Stomach (tissue), 9 donors: Measurements from ENCODE around the gene SH3RF2. TPM values are rescaled to one million over a fixed set of nuclear protein-coding genes. Genes with fewer than 3 reads are reported as not detected.

ENCODE experiments used
- DNase-seq, 2 donors: peaks; one replicate each; pipeline versions ENCODE4 v3.0.0 to v3.0.0-alpha.2; 2013 to 2019
- H3K27ac ChIP-seq, 5 donors: fragments of 200-600 bp in 4 of 5; sonication (generic) in 4 of 5; one replicate each; pipeline ENCODE4 v1.5.1; 2013 to 2019; ENCODE audit warnings: mild to moderate bottlenecking in 1 of 5, moderate library complexity in 1 of 5
- H3K27me3 ChIP-seq, 3 donors: fragments of 200-600 bp; sonication (generic); one replicate each; pipeline ENCODE4 v1.5.1; 2017 to 2019; ENCODE audit warnings: mixed run types in 1 of 3
- H3K36me3 ChIP-seq, 4 donors: fragments of 200-600 bp; sonication (generic); 1 replicate in 3 of 4; 2 replicates in 1 of 4; pipeline ENCODE4 v1.5.1; 2016 to 2019
- H3K4me1 ChIP-seq, 4 donors: fragments of 200-600 bp; sonication (generic); one replicate each; pipeline ENCODE4 v1.5.1; 2016 to 2019
- H3K4me3 ChIP-seq, 4 donors: fragments of 200-600 bp; sonication (generic) in 3 of 4; one replicate each; pipeline ENCODE4 v1.5.1; 2016 to 2019; ENCODE audit warnings: mild to moderate bottlenecking in 1 of 4
- H3K9me3 ChIP-seq, 4 donors: fragments of 200-600 bp; sonication (generic); one replicate each; pipeline ENCODE4 v1.5.1; 2016 to 2019
- CTCF ChIP-seq, 7 experiments: fragments of 450-650 bp in 4 of 7; fragments of 200-600 bp in 3 of 7; sonication (generic) in 3 of 7; IDR thresholded peaks; one replicate each; pipeline ENCODE4 v1.5.1; 2016 to 2019; ENCODE audit warnings: antibody characterized with exemption in 7 of 7, control low read depth in 2 of 7, mild to moderate bottlenecking in 1 of 7
- EP300 ChIP-seq: sonication (generic); formaldehyde crosslinking; IDR thresholded peaks from one replicate; pipeline ENCODE4 v1.6.1; 2017; ENCODE audit warnings: antibody characterized with exemption
- POLR2A ChIP-seq, 4 donors: fragments of 450-650 bp; IDR thresholded peaks; one replicate each; pipeline ENCODE4 v1.6.1; 2016; ENCODE audit warnings: antibody characterized with exemption in 4 of 4, control low read depth in 2 of 4, mild to moderate bottlenecking in 1 of 4, moderate library complexity in 1 of 4
- POLR2AphosphoS5 ChIP-seq, 3 donors: sonication (generic); formaldehyde crosslinking; IDR thresholded peaks; one replicate each; pipeline ENCODE4 v1.6.1; 2016; ENCODE audit warnings: antibody characterized with exemption in 3 of 3
- WGBS, 5 donors: extraction: QIAGEN DNeasy Blood & Tissue Kit in 3 of 5; methylation state at CpG; one replicate each; pipeline versions ENCODE4 v1.1.5 to v1.1.7; 2013 to 2018; 5-methylcytosine and 5-hydroxymethylcytosine counted together
- intact Hi-C: fragments of 100-400 bp; cut with DNase I; formaldehyde crosslinking; loops from one replicate; pipeline ENCODE4 v1.15.1; 2023; ENCODE audit warnings: low total_unique reads
- polyA plus RNA-seq, 3 donors: library from polyadenylated mRNA; stranded (reverse); fragments of 200-250 nt; gene quantifications; one replicate each; pipeline ENCODE4 v1.2.3, GENCODE V29; 2013
- total RNA-seq, 5 donors: library from RNA; depleted of rRNA; stranded (reverse); fragments of >200 nt; gene quantifications; one replicate each; pipeline versions ENCODE4 v1.1.0 to v1.2.3, GENCODE V29; 2014 to 2016
- donor health status: healthy with polysubstance abuse.
- donor health status: Bipolar disorder and iron deficiency.
- donor health status: healthy.

SH3RF2 gene
- total and polyA plus RNA-seq, 8 donors: 20.8 to 62.0 (median 40.7) TPM

- no peak overlapping the region for H3K4me3 ChIP-seq
- H3K36me3 ChIP-seq: peaks cover 0 to 10% (median 3%) of the 10 kb centered on the region in 4 donors
- peaks cover 0 to 3% (median 0%) of the 10 kb centered on the region in 4 donors for H3K4me1 ChIP-seq
- H3K27me3 ChIP-seq: no peaks in the 10 kb centered on the region
- H3K27ac ChIP-seq: no peak overlapping the region
- WGBS, 5 donors: 83 to 100% (median 93%) methylated on average over 1 of the region's 1 CpG
- TF ChIP-seq POLR2A (IDR thresholded peaks at IDR 0.05) (no peak), CTCF (IDR thresholded peaks at IDR 0.05) (no peak), EP300 (no peak), POLR2AphosphoS5 (IDR thresholded peaks at IDR 0.05) (no peak)
- no peak for DNase-seq
- no peaks in the 10 kb centered on the region for H3K9me3 ChIP-seq
- intact Hi-C loops: no loop called here
Observed at GRCh38 chr5:146005264-146005663, 68.9 kb downstream of the SH3RF2 start.

DNA sequence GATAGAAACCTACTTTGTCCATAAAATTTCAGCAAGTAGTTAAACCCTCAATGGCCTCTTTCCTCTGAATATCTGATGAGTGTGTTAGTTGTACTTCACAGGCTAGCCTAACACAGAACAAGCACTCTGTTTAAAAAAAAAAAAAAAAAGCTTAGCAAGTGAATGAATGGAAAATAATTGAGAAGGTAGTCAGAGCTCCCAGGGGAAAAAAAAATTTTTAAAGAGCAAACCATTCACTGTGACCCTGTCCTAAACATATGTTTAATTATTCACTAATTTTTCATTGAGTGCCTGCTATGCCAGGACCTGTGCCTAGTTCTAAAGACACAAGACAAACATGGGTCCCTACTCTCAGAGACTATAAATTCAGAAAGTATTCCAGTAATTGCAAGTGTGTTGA, 69.3 kb downstream of the SH3RF2 start:
- peaks cover 0 to 3% (median 0%) of the 10 kb centered on the region in 4 donors for H3K4me1 ChIP-seq
- no peak overlapping the region for H3K27ac ChIP-seq
- DNase-seq: no peak
- intact Hi-C loops: no loop called here
- no peak overlapping the region for H3K4me3 ChIP-seq
- no peaks in the 10 kb centered on the region for H3K9me3 ChIP-seq
- no peaks in the 10 kb centered on the region for H3K27me3 ChIP-seq
- TF ChIP-seq POLR2A (IDR thresholded peaks at IDR 0.05) (no peak), EP300 (no peak), CTCF (IDR thresholded peaks at IDR 0.05) (no peak), POLR2AphosphoS5 (IDR thresholded peaks at IDR 0.05) (no peak)
- H3K36me3 ChIP-seq: peaks cover 0 to 9% (median 3%) of the 10 kb centered on the region in 4 donors

- TF ChIP-seq EP300 (no peak), POLR2A (IDR thresholded peaks at IDR 0.05) (no peak), CTCF (IDR thresholded peaks at IDR 0.05) (no peak), POLR2AphosphoS5 (IDR thresholded peaks at IDR 0.05) (no peak)
- 79 to 87% (median 83%) methylated on average over 6 of the region's 6 CpGs for WGBS, 5 donors
- DNase-seq: no peak
- Histone ChIP-seq H3K4me3 (no peak overlapping the region), H3K27me3 (no peaks in the 10 kb centered on the region), H3K36me3 (peaks cover 0 to 6% (median 2%) of the 10 kb centered on the region in 4 donors), H3K4me1 (peaks cover 0 to 3% (median 0%) of the 10 kb centered on the region in 4 donors), H3K9me3 (no peaks in the 10 kb centered on the region), H3K27ac (no peak overlapping the region)
- intact Hi-C loops: no loop called here
Observed at GRCh38 chr5:146006470-146007190, 70.3 kb downstream of the SH3RF2 start.

DNA sequence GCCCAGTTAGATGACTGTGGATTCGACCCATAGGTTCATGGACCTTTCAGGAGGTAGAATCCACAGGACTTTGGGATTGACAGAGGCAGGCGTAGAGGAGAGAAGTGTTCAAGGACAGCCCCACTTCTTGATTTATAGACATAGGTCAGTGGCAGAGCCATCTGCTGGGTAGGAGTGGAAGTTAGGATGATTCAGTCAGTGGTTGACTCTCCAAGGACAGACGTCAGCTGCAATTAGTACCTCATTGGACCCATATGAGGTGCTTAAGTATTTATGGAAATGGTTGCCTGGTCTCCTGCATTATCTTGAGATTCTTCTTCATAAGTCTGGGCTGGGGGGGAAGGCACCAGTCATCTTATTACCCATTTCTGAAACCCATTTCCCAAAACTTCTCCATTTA, 70.9 kb downstream of the SH3RF2 start:
- H3K9me3 ChIP-seq: no peaks in the 10 kb centered on the region
- H3K4me1 ChIP-seq: peaks cover 0 to 3% (median 0%) of the 10 kb centered on the region in 4 donors
- no peaks in the 10 kb centered on the region for H3K27me3 ChIP-seq
- peaks cover 0 to 6% (median 0%) of the 10 kb centered on the region in 4 donors for H3K36me3 ChIP-seq
- whole genome bisulfite sequencing, 5 donors: 67 to 83% (median 73%) methylated on average over 3 of the region's 3 CpGs
- TF ChIP-seq POLR2A (IDR thresholded peaks at IDR 0.05) (no peak), POLR2AphosphoS5 (IDR thresholded peaks at IDR 0.05) (no peak), EP300 (no peak), CTCF (IDR thresholded peaks at IDR 0.05) (no peak)
- no peak overlapping the region for H3K27ac ChIP-seq
- intact Hi-C loops: no loop called here
- no peak for DNase-seq
- no peak overlapping the region for H3K4me3 ChIP-seq
